ENCODE measurements around the gene EEPD1.

DNA sequence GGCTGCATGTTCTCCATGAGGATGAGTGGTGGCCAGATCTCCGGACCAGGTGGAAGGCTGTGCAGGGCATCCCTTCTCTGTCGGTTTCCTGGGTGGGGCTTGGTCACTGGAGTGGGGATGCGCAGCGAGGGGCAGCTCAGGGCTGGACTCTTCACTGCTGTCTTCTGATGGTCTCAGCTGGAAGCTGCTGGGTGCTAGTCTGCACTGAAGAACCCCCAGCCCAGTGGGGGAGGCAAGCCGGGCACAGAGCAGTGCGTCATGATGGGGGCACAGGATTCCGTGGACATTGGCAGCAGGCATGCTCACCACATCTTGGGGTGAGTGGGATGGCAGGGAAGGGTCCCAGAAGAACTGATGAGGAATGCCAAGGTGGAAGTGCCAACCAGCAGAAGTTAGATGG, 39.8 kb downstream of the EEPD1 start:
- TF ChIP-seq, protein P1, sequence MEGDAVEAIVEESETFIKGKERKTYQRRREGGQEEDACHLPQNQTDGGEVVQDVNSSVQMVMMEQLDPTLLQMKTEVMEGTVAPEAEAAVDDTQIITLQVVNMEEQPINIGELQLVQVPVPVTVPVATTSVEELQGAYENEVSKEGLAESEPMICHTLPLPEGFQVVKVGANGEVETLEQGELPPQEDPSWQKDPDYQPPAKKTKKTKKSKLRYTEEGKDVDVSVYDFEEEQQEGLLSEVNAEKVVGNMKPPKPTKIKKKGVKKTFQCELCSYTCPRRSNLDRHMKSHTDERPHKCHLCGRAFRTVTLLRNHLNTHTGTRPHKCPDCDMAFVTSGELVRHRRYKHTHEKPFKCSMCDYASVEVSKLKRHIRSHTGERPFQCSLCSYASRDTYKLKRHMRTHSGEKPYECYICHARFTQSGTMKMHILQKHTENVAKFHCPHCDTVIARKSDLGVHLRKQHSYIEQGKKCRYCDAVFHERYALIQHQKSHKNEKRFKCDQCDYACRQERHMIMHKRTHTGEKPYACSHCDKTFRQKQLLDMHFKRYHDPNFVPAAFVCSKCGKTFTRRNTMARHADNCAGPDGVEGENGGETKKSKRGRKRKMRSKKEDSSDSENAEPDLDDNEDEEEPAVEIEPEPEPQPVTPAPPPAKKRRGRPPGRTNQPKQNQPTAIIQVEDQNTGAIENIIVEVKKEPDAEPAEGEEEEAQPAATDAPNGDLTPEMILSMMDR (IDR thresholded peaks at IDR 0.05; ENCODE audit: borderline replicate concordance, extremely low read depth, low read length, poor library complexity, severe bottlenecking) = no peak
- no peak for TF ChIP-seq EZH2 (IDR thresholded peaks at IDR 0.05; ENCODE audit: borderline replicate concordance, low read depth, low read length, severe bottlenecking)

Measured in DND-41 (cell line).